IMR-90 (cell line): ENCODE data around the gene TEAD4. TPM values are rescaled to one million over a fixed set of nuclear protein-coding genes. Genes with fewer than 3 reads are reported as not detected.

Experiments
- ATAC-seq: fragments of 200-7000 bp; cut with Tn5 transposase; 2 replicates; pipeline ENCODE4 v1.9.1; 2020; ENCODE audit warnings: low read depth, mild to moderate bottlenecking, moderate library complexity
- Bru-seq: library from RNA; stranded (reverse); fragments of 400-500 nt; gene quantifications from one replicate; lab custom pipeline; 2021; lab: Mats Ljungman, UMichigan
- BruChase-seq, 2 experiments: library from RNA; stranded (reverse); fragments of 400-500 nt; gene quantifications; one replicate each; lab custom pipeline; 2021; lab: Mats Ljungman, UMichigan
- BruUV-seq: library from RNA; stranded (reverse); fragments of 400-500 nt; replicated peaks from 2 replicates; lab custom pipeline; 2021; lab: Mats Ljungman, UMichigan
- CTCF ChIA-PET: fragments of 300-600 bp; formaldehyde crosslinking; extraction: SDS; loops from one replicate; lab custom pipeline; 2021; ENCODE audit warnings: antibody characterized with exemption; lab: Yijun Ruan, JAX
- POLR2A ChIA-PET: fragments of 300-600 bp; sonication (Branson Sonifier 250); formaldehyde crosslinking; loops from one replicate; lab custom pipeline; 2022; ENCODE audit warnings: antibody characterized with exemption; ENCODE audit not compliant: unreplicated experiment; lab: Charles Lee
- DNase-seq: peaks from one replicate; pipeline ENCODE4 v3.0.0; 2013
- H2AFZ ChIP-seq: replicated peaks from 2 replicates; pipeline ENCODE3; 2013; ENCODE audit warnings: low read length, mild to moderate bottlenecking; ENCODE audit not compliant: poor library complexity
- H2AK5ac ChIP-seq: 2 replicates; pipeline ENCODE4 v1.6.1; 2013; ENCODE audit warnings: low read depth, low read length, inconsistent platforms
- H2AK9ac ChIP-seq: replicated peaks from 2 replicates; pipeline ENCODE3; 2013; ENCODE audit warnings: mild to moderate bottlenecking, low read depth, low read length, moderate library complexity; ENCODE audit not compliant: poor library complexity
- H2BK120ac ChIP-seq: 2 replicates; pipeline ENCODE4 v1.6.1; 2013; ENCODE audit warnings: low read depth, low read length, inconsistent platforms
- H2BK15ac ChIP-seq: 3 replicates; pipeline ENCODE4 v1.6.1; 2013; ENCODE audit warnings: low read depth, low read length, inconsistent platforms
- H2BK20ac ChIP-seq: 2 replicates; pipeline ENCODE4 v1.6.1; 2013; ENCODE audit warnings: low read depth, mild to moderate bottlenecking, inconsistent platforms, low read length, moderate library complexity
- H2BK5ac ChIP-seq: 2 replicates; pipeline ENCODE4 v1.6.1; 2013; ENCODE audit warnings: mild to moderate bottlenecking, low read depth, low read length, inconsistent platforms; ENCODE audit not compliant: poor library complexity, severe bottlenecking
- H3K14ac ChIP-seq: replicated peaks from 2 replicates; pipeline ENCODE4 v1.6.1; 2013; ENCODE audit warnings: low read depth, low read length, inconsistent platforms
- H3K18ac ChIP-seq: 2 replicates; pipeline ENCODE4 v1.6.1; 2013; ENCODE audit warnings: low read depth, low read length, control low read depth
- H3K23ac ChIP-seq: 2 replicates; pipeline ENCODE4 v1.6.1; 2013; ENCODE audit warnings: low read depth, low read length, inconsistent platforms
- H3K27ac ChIP-seq: 2 replicates; pipeline ENCODE4 v1.5.1; 2013; ENCODE audit warnings: mild to moderate bottlenecking, control low read depth, low read length; ENCODE audit not compliant: insufficient read depth
- H3K27me3 ChIP-seq: 2 replicates; pipeline ENCODE4 v1.6.1; 2013; ENCODE audit warnings: low read length; ENCODE audit not compliant: control insufficient read depth, insufficient read depth
- H3K36me3 ChIP-seq: 2 replicates; pipeline ENCODE4 v1.6.1; 2013; ENCODE audit warnings: low read length, mixed read lengths; ENCODE audit not compliant: control insufficient read depth, insufficient read depth
- H3K4ac ChIP-seq: 2 replicates; pipeline ENCODE4 v1.6.1; 2013; ENCODE audit warnings: low read depth, low read length, inconsistent platforms
- H3K4me1 ChIP-seq: 2 replicates; pipeline ENCODE4 v1.6.1; 2013; ENCODE audit warnings: low read length, mixed read lengths; ENCODE audit not compliant: control insufficient read depth, insufficient read depth
- H3K4me2 ChIP-seq: 2 replicates; pipeline ENCODE4 v1.6.1; 2013; ENCODE audit warnings: low read depth, mild to moderate bottlenecking, control low read depth, low read length, moderate library complexity
- H3K4me3 ChIP-seq: 2 replicates; pipeline ENCODE4 v1.5.1; 2013; ENCODE audit warnings: low read depth, mild to moderate bottlenecking, control low read depth, low read length, moderate library complexity; ENCODE audit not compliant: insufficient read depth
- H3K56ac ChIP-seq: 2 replicates; pipeline ENCODE4 v1.6.1; 2013; ENCODE audit warnings: low read length, inconsistent platforms; ENCODE audit not compliant: insufficient read depth; ENCODE audit errors: extremely low read depth
- H3K79me1 ChIP-seq, 2 experiments: 2 replicates each; pipeline ENCODE4 v1.6.1; 2013; ENCODE audit warnings: low read length in 2 of 2, inconsistent platforms in 1 of 2, low read depth in 1 of 2
- H3K9ac ChIP-seq: 2 replicates; pipeline ENCODE4 v1.6.1; 2013; ENCODE audit warnings: low read depth, low read length, control low read depth
- H3K9me1 ChIP-seq: 2 replicates; pipeline ENCODE4 v1.6.1; 2013; ENCODE audit warnings: low read length, inconsistent platforms; ENCODE audit not compliant: insufficient read depth
- H3K9me3 ChIP-seq: 2 replicates; pipeline ENCODE4 v1.6.1; 2013; ENCODE audit warnings: low read length; ENCODE audit not compliant: control insufficient read depth, insufficient read depth
- H4K20me1 ChIP-seq: 2 replicates; pipeline ENCODE4 v1.6.1; 2013; ENCODE audit warnings: low read length, inconsistent platforms; ENCODE audit not compliant: insufficient read depth
- H4K5ac ChIP-seq: 2 replicates; pipeline ENCODE4 v1.6.1; 2013; ENCODE audit warnings: mild to moderate bottlenecking, low read depth, low read length, control low read depth
- H4K8ac ChIP-seq, 2 experiments: 2 replicates each; pipeline ENCODE4 v1.6.1; 2013; ENCODE audit warnings: low read depth in 2 of 2, low read length in 2 of 2, control low read depth in 1 of 2, inconsistent platforms in 1 of 2
- H4K91ac ChIP-seq: 2 replicates; pipeline ENCODE4 v1.6.1; 2013; ENCODE audit warnings: low read depth, low read length, inconsistent platforms; ENCODE audit not compliant: insufficient read depth
- BHLHE40 ChIP-seq: fragments of 150-350 bp; IDR thresholded peaks from 2 replicates; pipeline ENCODE4 v1.6.1; 2016; ENCODE audit warnings: mild to moderate bottlenecking, low read depth, low read length
- CEBPB ChIP-seq: IDR thresholded peaks from 2 replicates; pipeline ENCODE4 v1.6.1; 2012; ENCODE audit warnings: low read depth, low read length, improper control_type of control experiment
- CHD1 ChIP-seq: IDR thresholded peaks from 2 replicates; pipeline ENCODE4 v1.6.1; 2012; ENCODE audit warnings: low read depth, low read length, improper control_type of control experiment
- CTCF ChIP-seq: conservative IDR thresholded peaks from 2 replicates; pipeline ENCODE4 v1.5.1; 2012; ENCODE audit warnings: mild to moderate bottlenecking, low read depth, low read length, improper control_type of control experiment
- ELK1 ChIP-seq: fragments of 150-350 bp; IDR thresholded peaks from 2 replicates; pipeline ENCODE4 v1.6.1; 2016; ENCODE audit warnings: low read depth, mild to moderate bottlenecking, low read length, moderate library complexity, borderline replicate concordance
- FOS ChIP-seq: fragments of 150-350 bp; IDR thresholded peaks from 2 replicates; pipeline ENCODE4 v1.6.1; 2016; ENCODE audit warnings: low read depth, low read length
- MAFK ChIP-seq: IDR thresholded peaks from 2 replicates; pipeline ENCODE4 v1.6.1; 2012; ENCODE audit warnings: low read depth, low read length, improper control_type of control experiment
- MAZ ChIP-seq: IDR thresholded peaks from 2 replicates; pipeline ENCODE4 v1.6.1; 2012; ENCODE audit warnings: low read depth, mild to moderate bottlenecking, low read length, improper control_type of control experiment, moderate library complexity, borderline replicate concordance
- NFE2L2 ChIP-seq: fragments of 150-350 bp; IDR thresholded peaks from 2 replicates; pipeline ENCODE4 v1.6.1; 2016; ENCODE audit warnings: low read depth, mild to moderate bottlenecking, low read length
- RCOR1 ChIP-seq: IDR thresholded peaks from 2 replicates; pipeline ENCODE4 v1.6.1; 2012; ENCODE audit warnings: mild to moderate bottlenecking, low read length, improper control_type of control experiment; ENCODE audit not compliant: insufficient replicate concordance
- RFX5 ChIP-seq: IDR thresholded peaks from 2 replicates; pipeline ENCODE4 v1.8.0; 2012; ENCODE audit warnings: low read depth, mild to moderate bottlenecking, low read length, moderate library complexity
- WGBS, 2 experiments: methylation state at CpG; one replicate each; pipeline versions ENCODE4 v1.1.5 to v1.1.7; 2013; ENCODE audit warnings: missing lambda C conversion rate in 2 of 2; ENCODE audit not compliant: insufficient read length in 1 of 2; ENCODE audit errors: extremely low coverage in 2 of 2; 5-methylcytosine and 5-hydroxymethylcytosine counted together
- dilution Hi-C: fragments of 300-500 bp; cut with HindIII; formaldehyde crosslinking; loops from one replicate; pipeline ENCODE4 v1.14.3; 2018; ENCODE audit warnings: low sequenced_read_pairs; ENCODE audit not compliant: unreplicated experiment
- in situ Hi-C: fragments of 300-500 bp; cut with MboI; formaldehyde crosslinking; loops from 3 replicates; pipeline ENCODE4 v1.14.3; 2019; ENCODE audit warnings: low sequenced_read_pairs, inconsistent platforms, mixed read lengths
- intact Hi-C: fragments of 100-400 bp; cut with micrococcal nuclease; formaldehyde crosslinking; loops from 2 replicates; pipeline ENCODE4 v1.10.0; 2022
- long read RNA-seq: library from polyadenylated mRNA; unstranded; transcript quantifications from one replicate; pipeline ENCODE4 v2.0.0, GENCODE V29; 2021; ENCODE audit not compliant: unreplicated experiment
- polyA plus RNA-seq, 3 experiments: library from polyadenylated mRNA; depleted of rRNA; stranded (reverse); fragments of >200 nt; gene quantifications; 2 replicates each; pipeline ENCODE4 v1.2.3, GENCODE V29; 2012; ENCODE audit warnings: low replicate concordance in 1 of 3
- total RNA-seq: library from RNA; depleted of rRNA; stranded (reverse); fragments of >200 nt; gene quantifications from 2 replicates; pipeline ENCODE4 v1.2.3, GENCODE V29; 2012; rRNA removed

Gene TEAD4
- total RNA-seq (8.8 and 10.8 TPM in 2 replicates), polyA plus RNA-seq (2012; rRNA removed) (24.9 and 30.8 TPM in 2 replicates), Bru-seq, nascent RNA (percentile 70 among the genes with signal in this experiment), BruChase-seq, experiment 1, labeled RNA remaining after a 6-hour chase (percentile 78 among the genes with signal in this experiment), BruChase-seq, experiment 2, labeled RNA remaining after a 2-hour chase (percentile 64 among the genes with signal in this experiment)
- polyA plus RNA-seq (2012; cell fraction: cytosol; rRNA removed), result 23.3 and 24.4 TPM in 2 replicates
- 20.3 and 37.5 TPM in 2 replicates for polyA plus RNA-seq (2012; cell fraction: nucleus; rRNA removed; ENCODE audit: low replicate concordance)
- long read RNA-seq, partial matches to known transcripts, result 13 of 20 reads
- long read RNA-seq, other reads (novel, unspliced or antisense), result 6 of 20 reads

GRCh38 chr12:2959192-2959504 is at the start of gene TEAD4:
Gene TEAD4 (plus strand): TSS chr12:2959397.
- dilution Hi-C loops, result no loop called here
- peak within 1 kb of the TSS; percentile 82 for H3K4ac ChIP-seq
- H2AK5ac ChIP-seq, result peak within 1 kb of the TSS; percentile 86
- DNase-seq, result peak; percentile 74
- intact Hi-C loops, result loop anchor here (2.0 kb wide), 1 partner anchor 76 kb away; no protein-coding TSS in a partner anchor
- peak within 1 kb of the TSS; percentile 82 for H3K4me2 ChIP-seq
- ATAC-seq, result peak; percentile 88
- peak within 1 kb of the TSS; percentile 87 for H2BK5ac ChIP-seq
- peak within 1 kb of the TSS; percentile 86 to 91 for H4K8ac ChIP-seq
- POLR2A ChIA-PET, result no interaction called here
- peaks cover 17% of the 10 kb centered on the region for H3K4me1 ChIP-seq
- peak within 1 kb of the TSS; percentile 84 for H3K18ac ChIP-seq
- CTCF ChIA-PET, result no interaction called here
- peak within 1 kb of the TSS; percentile 93 for H3K4me3 ChIP-seq
- peak within 1 kb of the TSS; percentile 91 for H3K9ac ChIP-seq
- in situ Hi-C loops, result no loop called here
- H3K27me3 ChIP-seq, result no peaks in the 10 kb centered on the region
- no peak for TF ChIP-seq RCOR1
- no peak for TF ChIP-seq MAFK
- TF ChIP-seq NFE2L2, result no peak
- TF ChIP-seq MAZ, result peak; percentile 95
- no peak for TF ChIP-seq CEBPB
- TF ChIP-seq FOS, result no peak
- no peak for TF ChIP-seq RFX5
- peak; percentile 28; the same call in 1 of the 2 replicates for TF ChIP-seq BHLHE40
- TF ChIP-seq CTCF, result no peak
- TF ChIP-seq ELK1, result no peak
- no peak for TF ChIP-seq CHD1
- H3K23ac ChIP-seq, result peak within 1 kb of the TSS; percentile 85
- peak within 1 kb of the TSS; percentile 51 for H3K56ac ChIP-seq
- peak within 1 kb of the TSS; percentile 75 for H2AK9ac ChIP-seq
- 1% methylated on average over 12 of the region's 50 CpGs; no CpG with 5 or more reads in 1 of the 2 experiments for WGBS, 2 experiments
- peak within 1 kb of the TSS; percentile 92 for H3K27ac ChIP-seq
- no peaks in the 10 kb centered on the region for H3K9me3 ChIP-seq
- H3K79me1 ChIP-seq, result peaks cover 6 to 57% of the 10 kb centered on the region in 2 experiments; a peak in 3 of 4 replicates
- peaks cover 31% of the 10 kb centered on the region for H3K9me1 ChIP-seq
- H2BK20ac ChIP-seq, result peak within 1 kb of the TSS; percentile 3; the same call in 1 of the 2 replicates
- peak within 1 kb of the TSS; percentile 71; the same call in 2 of the 3 replicates for H2BK15ac ChIP-seq
- H4K5ac ChIP-seq, result peak within 1 kb of the TSS; percentile 76
- BruUV-seq, result no TSS peak
- H2BK120ac ChIP-seq, result peak within 1 kb of the TSS; percentile 80
- peak within 1 kb of the TSS; percentile 95 for H2AFZ ChIP-seq
- H3K36me3 ChIP-seq, result no peaks in the 10 kb centered on the region
- peaks cover 20% of the 10 kb centered on the region for H4K20me1 ChIP-seq
- H4K91ac ChIP-seq, result peak within 1 kb of the TSS; percentile 89
- H3K14ac ChIP-seq, result peak within 1 kb of the TSS; percentile 95
